Sigmoid colon (tissue), 7 donors: ENCODE measurements around the gene SPRYD3. TPM values are rescaled to one million over a fixed set of nuclear protein-coding genes. Genes with fewer than 3 reads are reported as not detected.

Source experiments
- DNase-seq: peaks from one replicate; pipeline ENCODE4 v3.0.0-alpha.2; 2019
- H3K27ac ChIP-seq, 4 donors: fragments of 200-600 bp; sonication (generic); one replicate each; pipeline ENCODE4 v1.5.1; 2016 to 2019; ENCODE audit warnings: mild to moderate bottlenecking in 1 of 4
- H3K27me3 ChIP-seq, 3 donors: fragments of 200-600 bp; sonication (generic); one replicate each; pipeline ENCODE4 v1.5.1; 2019; ENCODE audit warnings: mild to moderate bottlenecking in 1 of 3
- H3K36me3 ChIP-seq, 4 donors: fragments of 200-600 bp; sonication (generic); one replicate each; pipeline ENCODE4 v1.5.1; 2016 to 2019
- H3K4me1 ChIP-seq, 4 donors: fragments of 200-600 bp; sonication (generic); one replicate each; pipeline ENCODE4 v1.5.1; 2017 to 2019
- H3K4me3 ChIP-seq, 4 donors: fragments of 200-600 bp; sonication (generic); one replicate each; pipeline ENCODE4 v1.5.1; 2017 to 2019; ENCODE audit warnings: mild to moderate bottlenecking in 2 of 4, moderate library complexity in 1 of 4
- H3K9me3 ChIP-seq, 4 donors: fragments of 200-600 bp in 3 of 4; sonication (generic) in 3 of 4; one replicate each; pipeline versions ENCODE4 v1.5.1 to v1.6.1; 2013 to 2019
- CTCF ChIP-seq, 4 experiments: fragments of 450-650 bp in 3 of 4; fragments of 200-600 bp in 1 of 4; IDR thresholded peaks; one replicate each; pipeline ENCODE4 v1.5.1; 2016 to 2019; ENCODE audit warnings: antibody characterized with exemption in 4 of 4, mild to moderate bottlenecking in 3 of 4, moderate library complexity in 2 of 4
- EP300 ChIP-seq, 4 donors: sonication (generic); formaldehyde crosslinking; IDR thresholded peaks; one replicate each; pipeline ENCODE4 v1.6.1; 2017; ENCODE audit warnings: antibody characterized with exemption in 4 of 4
- POLR2A ChIP-seq, 2 donors: fragments of 450-650 bp; IDR thresholded peaks; one replicate each; pipeline ENCODE4 v1.6.1; 2016; ENCODE audit warnings: antibody characterized with exemption in 2 of 2, mild to moderate bottlenecking in 2 of 2, moderate library complexity in 2 of 2
- POLR2AphosphoS5 ChIP-seq, 4 donors: sonication (generic); formaldehyde crosslinking; IDR thresholded peaks; one replicate each; pipeline ENCODE4 v1.6.1; 2017; ENCODE audit warnings: antibody characterized with exemption in 4 of 4
- WGBS, 2 donors: extraction: QIAGEN DNeasy Blood & Tissue Kit; methylation state at CpG; one replicate each; pipeline ENCODE4 v1.1.7; 2013; 5-methylcytosine and 5-hydroxymethylcytosine counted together
- intact Hi-C: fragments of 100-400 bp; cut with DNase I; formaldehyde crosslinking; loops from one replicate; pipeline ENCODE4 v1.15.1; 2023
- polyA plus RNA-seq, 3 donors: library from polyadenylated mRNA; stranded (reverse); fragments of 200-250 nt; gene quantifications; one replicate each; pipeline ENCODE4 v1.2.3, GENCODE V29; 2013
- total RNA-seq, 4 donors: library from RNA; depleted of rRNA; stranded (reverse); fragments of >200 nt; gene quantifications; one replicate each; pipeline ENCODE4 v1.1.0, GENCODE V29; 2016
- donor health status: healthy with polysubstance abuse.
- donor health status: Bipolar disorder and iron deficiency.
- donor health status: healthy.

Gene SPRYD3
- total and polyA plus RNA-seq, 7 donors: 20.1 to 41.4 (median 32.9) TPM

GRCh38 chr12:53051058-53051880 is 27.9 kb downstream of the SPRYD3 start:
- Histone ChIP-seq H3K27me3 (no peaks in the 10 kb centered on the region), H3K4me3 (peak overlapping the region; percentile 51 to 74 (median 61)), H3K4me1 (peaks cover 0 to 86% (median 79%) of the 10 kb centered on the region in 4 donors), H3K9me3 (no peaks in the 10 kb centered on the region), H3K27ac (peak overlapping the region; percentile 97 to 100 (median 98)), H3K36me3 (peaks cover 0 to 21% (median 0%) of the 10 kb centered on the region in 4 donors)
- intact Hi-C loops: loop anchor here (5.0 kb wide), 1 partner anchor 451 kb away; the partner anchor contains the start of gene TARBP2
- no peak for TF ChIP-seq POLR2A (IDR thresholded peaks at IDR 0.05)
- TF ChIP-seq CTCF (IDR thresholded peaks at IDR 0.05): peak in 3 of 4 experiments; percentile 29 to 70 (median 30)
- TF ChIP-seq POLR2AphosphoS5 (IDR thresholded peaks at IDR 0.05): peak; percentile 66 to 85 (median 76)
- TF ChIP-seq EP300 (IDR thresholded peaks at IDR 0.05): peak in 2 of 4 donors; percentile 6 to 39
- 52 to 66% methylated on average over 11 of the region's 11 CpGs for WGBS, 2 donors
- DNase-seq: peak; percentile 95

GRCh38 chr12:53050426-53051057 is 28.6 kb downstream of the SPRYD3 start:
- H3K4me1 ChIP-seq: peaks cover 0 to 91% (median 86%) of the 10 kb centered on the region in 4 donors
- intact Hi-C loops: loop anchor here (5.0 kb wide), 1 partner anchor 452 kb away; the partner anchor contains the start of gene TARBP2
- H3K36me3 ChIP-seq: peaks cover 0 to 14% (median 0%) of the 10 kb centered on the region in 4 donors

GRCh38 chr12:53049571-53050318 is 29.4 kb downstream of the SPRYD3 start, which contains the start of gene TNS2:
TNS2 (plus strand) TSS chr12:53050065; CDS start chr12:53050186, 121 bp downstream.
- H3K4me3 ChIP-seq: peak within 1 kb of the TSS; percentile 51 to 74 (median 61)
- TF ChIP-seq POLR2A (IDR thresholded peaks at IDR 0.05) (peak; percentile 38 to 54), EP300 (IDR thresholded peaks at IDR 0.05) (peak in 1 of 4 donors; percentile 64), CTCF (IDR thresholded peaks at IDR 0.05) (no peak), POLR2AphosphoS5 (IDR thresholded peaks at IDR 0.05) (peak; percentile 44 to 74 (median 56))
- H3K9me3 ChIP-seq: no peaks in the 10 kb centered on the region
- H3K27ac ChIP-seq: peak within 1 kb of the TSS; percentile 97 to 100 (median 98)
- peaks cover 0 to 91% (median 87%) of the 10 kb centered on the region in 4 donors for H3K4me1 ChIP-seq
- H3K36me3 ChIP-seq: peaks cover 0 to 9% (median 0%) of the 10 kb centered on the region in 4 donors
- DNase-seq: peak; percentile 95
- WGBS, 2 donors: 22 to 44% methylated on average over 20 of the region's 20 CpGs
- intact Hi-C loops: loop anchor here (2.0 to 5.0 kb wide), 2 partner anchors 29 to 453 kb away; partner anchors contain the start of genes SPRYD3 and TARBP2
- H3K27me3 ChIP-seq: no peaks in the 10 kb centered on the region

More at GRCh38 chr12:53050426-53051057, 28.6 kb downstream of the SPRYD3 start:
- WGBS, 2 donors: 80 to 87% methylated on average over 2 of the region's 2 CpGs
- Histone ChIP-seq H3K27ac (peak overlapping the region; percentile 97 to 100 (median 98)), H3K27me3 (no peaks in the 10 kb centered on the region), H3K4me3 (peak overlapping the region; percentile 51 to 74 (median 61)), H3K9me3 (no peaks in the 10 kb centered on the region)
- TF ChIP-seq POLR2AphosphoS5 (IDR thresholded peaks at IDR 0.05) (no peak), POLR2A (IDR thresholded peaks at IDR 0.05) (no peak), EP300 (IDR thresholded peaks at IDR 0.05) (no peak), CTCF (IDR thresholded peaks at IDR 0.05) (no peak)
- DNase-seq: no peak

- peak; percentile 94 for DNase-seq
- Histone ChIP-seq H3K27ac (peak overlapping the region; percentile 97 to 100 (median 98)), H3K4me1 (peaks cover 0 to 92% (median 89%) of the 10 kb centered on the region in 4 donors), H3K36me3 (peaks cover 0 to 9% (median 0%) of the 10 kb centered on the region in 4 donors), H3K4me3 (peak overlapping the region; percentile 51 to 74 (median 61)), H3K27me3 (no peaks in the 10 kb centered on the region), H3K9me3 (no peaks in the 10 kb centered on the region)
- 35 to 55% methylated on average over 6 of the region's 6 CpGs for WGBS, 2 donors
- TF ChIP-seq EP300 (IDR thresholded peaks at IDR 0.05) (no peak), POLR2AphosphoS5 (IDR thresholded peaks at IDR 0.05) (peak in 3 of 4 donors; percentile 8 to 28 (median 15)), CTCF (IDR thresholded peaks at IDR 0.05) (no peak), POLR2A (IDR thresholded peaks at IDR 0.05) (no peak)
- intact Hi-C loops: loop anchor here (2.0 kb wide), 1 partner anchor 30 kb away; the partner anchor contains the start of gene SPRYD3
These were observed 30.3 kb downstream of the SPRYD3 start for GRCh38 chr12:53048780-53049401.
